KMS-11 (cell line): ENCODE results near the gene SDK1.

Experiments used
- H2AFZ ChIP-seq: fragments of 200-600 bp; sonication (generic); 2 replicates; pipeline ENCODE4 v1.6.1; 2016; ENCODE audit warnings: antibody characterized with exemption, mixed run types, low read depth
- H3K27ac ChIP-seq: fragments of 200-600 bp; sonication (generic); 2 replicates; pipeline ENCODE4 v1.6.1; 2016; ENCODE audit warnings: mild to moderate bottlenecking, mixed run types
- H3K27me3 ChIP-seq: fragments of 200-600 bp; sonication (generic); 2 replicates; pipeline ENCODE4 v1.6.1; 2017; ENCODE audit warnings: mild to moderate bottlenecking, low read depth, mixed run types, moderate library complexity; ENCODE audit not compliant: insufficient read depth
- H3K36me3 ChIP-seq: fragments of 200-600 bp; sonication (generic); 2 replicates; pipeline ENCODE4 v1.6.1; 2017; ENCODE audit warnings: mild to moderate bottlenecking, mixed run types; ENCODE audit not compliant: insufficient read depth
- H3K4me1 ChIP-seq: fragments of 200-600 bp; sonication (generic); 2 replicates; pipeline ENCODE4 v1.6.1; 2016; ENCODE audit warnings: mild to moderate bottlenecking, low read depth, mixed run types; ENCODE audit not compliant: poor library complexity, severe bottlenecking
- H3K4me2 ChIP-seq: fragments of 200-600 bp; sonication (generic); 2 replicates; pipeline ENCODE4 v1.7.0; 2016; ENCODE audit warnings: mild to moderate bottlenecking, mixed run types
- H3K4me3 ChIP-seq: fragments of 200-600 bp; sonication (generic); IDR thresholded peaks from 2 replicates; pipeline ENCODE4 v1.6.1; 2017; ENCODE audit warnings: low read depth, low read length, mixed read lengths; ENCODE audit not compliant: insufficient read depth
- H3K79me2 ChIP-seq: fragments of 200-600 bp; sonication (generic); 2 replicates; pipeline ENCODE4 v1.6.1; 2016; ENCODE audit warnings: low read depth, mixed run types; ENCODE audit not compliant: insufficient read depth
- H3K9ac ChIP-seq: fragments of 200-600 bp; sonication (generic); 2 replicates; pipeline ENCODE4 v1.6.1; 2016; ENCODE audit warnings: mild to moderate bottlenecking, mixed run types
- H4K20me1 ChIP-seq: fragments of 200-600 bp; sonication (generic); 2 replicates; pipeline ENCODE4 v1.6.1; 2016; ENCODE audit warnings: mild to moderate bottlenecking, mixed run types; ENCODE audit not compliant: insufficient read depth
- TF ChIP-seq, protein P1 (sequence below): fragments of 200-600 bp; sonication (generic); conservative IDR thresholded peaks from 2 replicates; pipeline ENCODE4 v1.6.1; 2017; ENCODE audit warnings: low read depth, mild to moderate bottlenecking, antibody characterized with exemption, low read length, moderate library complexity, mixed read lengths

The SDK1 gene

DNA sequence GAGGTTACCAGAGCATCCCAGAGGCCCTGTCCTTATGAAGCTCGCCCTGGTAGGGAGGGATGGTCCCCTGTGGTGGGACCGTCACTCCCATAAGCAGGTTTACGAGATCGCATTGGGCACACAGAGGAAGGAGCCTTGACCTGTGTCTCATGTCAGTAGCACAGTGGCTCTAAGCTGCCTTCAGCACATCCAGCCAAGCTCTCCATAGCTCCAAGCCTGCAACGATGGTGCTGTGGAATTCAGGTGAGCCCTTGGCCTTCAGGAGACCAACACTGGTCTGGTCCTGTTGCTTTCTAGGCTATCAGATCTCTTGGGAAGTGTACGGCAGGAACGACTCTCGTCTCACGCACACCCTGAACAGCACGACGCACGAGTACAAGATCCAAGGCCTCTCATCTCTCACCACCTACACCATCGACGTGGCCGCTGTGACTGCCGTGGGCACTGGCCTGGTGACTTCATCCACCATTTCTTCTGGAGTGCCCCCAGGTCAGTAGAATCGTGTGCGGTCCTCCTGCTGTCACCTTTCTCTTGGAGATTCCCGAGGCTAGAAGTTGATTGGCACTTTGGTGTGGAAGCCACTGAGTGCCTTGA lies 775.7 kb downstream of the SDK1 start:
- no peak overlapping the region for H3K9ac ChIP-seq
- no peak overlapping the region for H3K4me2 ChIP-seq

DNA sequence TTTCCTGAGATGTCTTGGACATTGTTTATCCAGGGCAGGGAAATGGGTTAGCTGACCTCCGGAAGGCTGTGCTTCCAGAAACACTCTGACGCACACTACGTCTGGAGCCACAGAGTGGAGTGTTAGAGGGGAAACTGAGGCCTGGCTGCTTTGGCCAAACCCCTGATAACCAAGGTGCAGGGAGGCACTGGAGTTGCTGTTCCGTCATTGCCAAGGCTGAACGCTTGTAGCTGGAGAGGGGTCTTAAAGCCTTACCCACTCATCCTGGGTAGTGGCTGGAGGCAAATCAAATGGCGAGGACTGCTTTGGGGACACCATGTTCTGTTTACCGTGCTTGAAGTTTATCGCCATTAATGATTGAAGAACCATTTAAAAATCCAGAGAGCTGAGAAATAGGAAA lies 776.9 kb downstream of the SDK1 start:
- H2AFZ ChIP-seq, result no peak overlapping the region
- H3K27me3 ChIP-seq, result no peaks in the 10 kb centered on the region
- no peaks in the 10 kb centered on the region for H3K4me1 ChIP-seq
- TF ChIP-seq, protein P1, sequence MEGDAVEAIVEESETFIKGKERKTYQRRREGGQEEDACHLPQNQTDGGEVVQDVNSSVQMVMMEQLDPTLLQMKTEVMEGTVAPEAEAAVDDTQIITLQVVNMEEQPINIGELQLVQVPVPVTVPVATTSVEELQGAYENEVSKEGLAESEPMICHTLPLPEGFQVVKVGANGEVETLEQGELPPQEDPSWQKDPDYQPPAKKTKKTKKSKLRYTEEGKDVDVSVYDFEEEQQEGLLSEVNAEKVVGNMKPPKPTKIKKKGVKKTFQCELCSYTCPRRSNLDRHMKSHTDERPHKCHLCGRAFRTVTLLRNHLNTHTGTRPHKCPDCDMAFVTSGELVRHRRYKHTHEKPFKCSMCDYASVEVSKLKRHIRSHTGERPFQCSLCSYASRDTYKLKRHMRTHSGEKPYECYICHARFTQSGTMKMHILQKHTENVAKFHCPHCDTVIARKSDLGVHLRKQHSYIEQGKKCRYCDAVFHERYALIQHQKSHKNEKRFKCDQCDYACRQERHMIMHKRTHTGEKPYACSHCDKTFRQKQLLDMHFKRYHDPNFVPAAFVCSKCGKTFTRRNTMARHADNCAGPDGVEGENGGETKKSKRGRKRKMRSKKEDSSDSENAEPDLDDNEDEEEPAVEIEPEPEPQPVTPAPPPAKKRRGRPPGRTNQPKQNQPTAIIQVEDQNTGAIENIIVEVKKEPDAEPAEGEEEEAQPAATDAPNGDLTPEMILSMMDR, result no peak
- H4K20me1 ChIP-seq, result no peaks in the 10 kb centered on the region
- H3K9ac ChIP-seq, result no peak overlapping the region
- no peak overlapping the region for H3K4me2 ChIP-seq
- no peak overlapping the region for H3K27ac ChIP-seq
- no peak overlapping the region for H3K4me3 ChIP-seq
- H3K79me2 ChIP-seq, result no peaks in the 10 kb centered on the region
- H3K36me3 ChIP-seq, result no peaks in the 10 kb centered on the region

More for the DNA sequence above, 775.7 kb downstream of the SDK1 start:
- no peaks in the 10 kb centered on the region for H4K20me1 ChIP-seq
- no peaks in the 10 kb centered on the region for H3K27me3 ChIP-seq
- H3K4me1 ChIP-seq, result no peaks in the 10 kb centered on the region
- TF ChIP-seq, protein P1, result no peak
- H3K4me3 ChIP-seq, result no peak overlapping the region
- H3K27ac ChIP-seq, result no peak overlapping the region
- no peak overlapping the region for H2AFZ ChIP-seq
- no peaks in the 10 kb centered on the region for H3K36me3 ChIP-seq
- no peaks in the 10 kb centered on the region for H3K79me2 ChIP-seq

DNA sequence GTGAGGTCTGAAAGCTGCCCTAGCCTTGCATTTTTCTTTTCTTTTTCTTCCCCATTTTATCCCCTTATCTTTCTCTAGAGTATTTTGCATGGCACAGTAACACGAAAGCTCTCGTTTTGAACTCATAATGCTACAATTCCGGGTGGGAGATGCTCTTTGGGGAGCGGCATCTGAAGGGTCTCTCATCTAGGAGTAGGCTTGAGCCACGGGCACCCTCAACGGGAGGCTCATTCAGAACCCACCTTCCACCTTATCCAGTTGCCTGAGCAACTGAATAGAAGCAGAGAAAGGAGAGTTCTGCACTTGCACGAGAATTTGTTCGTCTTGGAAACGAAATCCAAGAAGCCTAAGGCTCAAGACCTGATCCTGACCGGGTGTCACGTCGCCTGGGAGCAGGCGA lies 777.5 kb downstream of the SDK1 start:
- Histone ChIP-seq H3K4me1 (no peaks in the 10 kb centered on the region), H3K27me3 (no peaks in the 10 kb centered on the region), H4K20me1 (no peaks in the 10 kb centered on the region), H3K79me2 (no peaks in the 10 kb centered on the region), H3K4me3 (no peak overlapping the region), H3K27ac (no peak overlapping the region), H2AFZ (no peak overlapping the region), H3K4me2 (no peak overlapping the region), H3K36me3 (no peaks in the 10 kb centered on the region), H3K9ac (no peak overlapping the region)
- TF ChIP-seq, protein P1, result no peak

DNA sequence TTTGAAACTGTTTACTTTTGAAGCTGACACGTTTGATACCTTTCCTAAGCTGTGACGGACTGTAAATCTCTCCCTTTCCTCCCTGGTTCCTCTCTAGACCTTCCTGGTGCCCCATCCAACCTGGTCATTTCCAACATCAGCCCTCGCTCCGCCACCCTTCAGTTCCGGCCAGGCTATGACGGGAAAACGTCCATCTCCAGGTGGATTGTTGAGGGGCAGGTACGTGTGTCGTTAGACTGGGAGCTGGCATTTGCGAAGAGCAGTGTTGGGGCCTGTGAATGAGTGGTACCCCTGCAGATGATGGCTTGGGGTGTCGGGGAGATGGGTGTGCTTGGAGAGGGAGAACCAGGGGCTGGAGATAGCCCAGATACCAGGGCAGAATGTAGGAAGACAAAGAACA lies 778.3 kb downstream of the SDK1 start:
- TF ChIP-seq, protein P1, result no peak
- Histone ChIP-seq H3K4me2 (no peak overlapping the region), H3K36me3 (no peaks in the 10 kb centered on the region), H4K20me1 (no peaks in the 10 kb centered on the region), H3K9ac (no peak overlapping the region), H2AFZ (no peak overlapping the region), H3K27me3 (no peaks in the 10 kb centered on the region), H3K4me3 (no peak overlapping the region), H3K4me1 (no peaks in the 10 kb centered on the region), H3K27ac (no peak overlapping the region), H3K79me2 (no peaks in the 10 kb centered on the region)
